ACC112 (cell line): ENCODE results near the gene MEI1.

ENCODE experiments used
- H2AFZ ChIP-seq: fragments of 200-600 bp; sonication (generic); one replicate; pipeline ENCODE4 v1.6.0; 2017; ENCODE audit warnings: antibody characterized with exemption, low read length; ENCODE audit not compliant: unreplicated experiment
- H3K27ac ChIP-seq: fragments of 200-600 bp; sonication (generic); 2 replicates; pipeline ENCODE4 v1.5.1; 2014; ENCODE audit warnings: low read depth, mild to moderate bottlenecking, antibody characterized with exemption, low read length, moderate library complexity
- H3K27me3 ChIP-seq: fragments of 200-600 bp; sonication (generic); 2 replicates; pipeline ENCODE4 v1.6.1; 2014; ENCODE audit warnings: mild to moderate bottlenecking, antibody characterized with exemption, low read length, moderate library complexity, mixed read lengths; ENCODE audit not compliant: insufficient read depth
- H3K36me3 ChIP-seq: fragments of 200-600 bp; sonication (generic); 2 replicates; pipeline ENCODE4 v1.6.1; 2016; ENCODE audit warnings: mild to moderate bottlenecking, antibody characterized with exemption, low read length, moderate library complexity, mixed read lengths; ENCODE audit not compliant: insufficient read depth
- H3K4me1 ChIP-seq: fragments of 200-600 bp; sonication (generic); one replicate; pipeline ENCODE4 v1.6.1; 2016; ENCODE audit warnings: low read length, mixed read lengths; ENCODE audit not compliant: insufficient read depth, unreplicated experiment, control insufficient read depth
- H3K4me3 ChIP-seq: fragments of 200-600 bp; sonication (generic); 2 replicates; pipeline ENCODE4 v1.5.1; 2014; ENCODE audit warnings: mild to moderate bottlenecking, low read depth, low read length
- H3K79me2 ChIP-seq: fragments of 200-600 bp; sonication (generic); one replicate; pipeline ENCODE4 v1.6.0; 2016; ENCODE audit warnings: low read length; ENCODE audit not compliant: control insufficient read depth, unreplicated experiment, insufficient read depth

MEI1 gene

DNA sequence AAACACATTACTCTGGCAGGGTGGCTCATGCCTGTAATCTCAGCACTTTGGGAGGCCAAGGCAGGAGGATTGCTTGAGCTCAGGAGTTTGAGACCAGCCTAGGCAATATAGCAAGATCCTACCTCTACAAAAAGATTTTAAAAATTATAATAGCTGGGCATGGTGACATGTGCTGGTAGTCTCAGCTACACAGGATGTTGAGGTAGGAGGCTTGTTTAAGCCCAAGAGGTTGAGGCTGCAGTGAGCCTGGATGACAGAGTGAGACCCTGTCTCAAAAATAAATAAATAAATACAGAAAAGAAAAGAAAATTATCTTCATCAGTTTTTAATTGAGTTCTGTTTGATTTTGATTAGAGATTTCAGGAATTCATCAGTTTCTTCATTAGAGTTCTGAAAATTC is 106.3 kb downstream of the MEI1 start:
- Histone ChIP-seq H3K27me3 (no peaks in the 10 kb centered on the region), H3K36me3 (no peaks in the 10 kb centered on the region), H3K4me1 (peaks cover 7% of the 10 kb centered on the region), H3K4me3 (no peak overlapping the region), H3K27ac (no peak overlapping the region), H3K79me2 (peaks cover 5% of the 10 kb centered on the region), H2AFZ (no peak overlapping the region)

DNA sequence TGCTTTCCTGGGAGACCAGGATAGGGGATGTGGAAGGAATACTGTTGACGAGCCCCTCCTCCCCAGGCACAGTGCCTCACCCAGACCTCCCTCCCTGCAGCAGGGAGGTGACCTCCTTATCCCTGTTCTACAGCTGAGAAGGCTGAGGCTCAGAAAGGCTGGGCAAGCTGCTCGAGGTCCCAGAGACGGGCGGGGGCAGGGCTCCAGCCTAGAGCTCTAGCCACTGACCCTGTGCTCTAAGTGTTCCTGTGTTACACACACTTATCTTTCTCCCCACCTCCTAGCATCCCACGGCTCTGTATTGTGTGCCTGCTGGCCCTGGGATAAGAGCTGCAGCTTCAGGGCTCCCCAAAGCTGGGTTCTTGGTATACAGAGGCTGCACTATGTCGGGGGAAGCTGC is 109.1 kb downstream of the MEI1 start:
- Histone ChIP-seq H3K4me3 (no peak overlapping the region), H3K27ac (no peak overlapping the region), H3K36me3 (no peaks in the 10 kb centered on the region), H2AFZ (no peak overlapping the region), H3K79me2 (no peaks in the 10 kb centered on the region), H3K4me1 (no peaks in the 10 kb centered on the region), H3K27me3 (no peaks in the 10 kb centered on the region)

DNA sequence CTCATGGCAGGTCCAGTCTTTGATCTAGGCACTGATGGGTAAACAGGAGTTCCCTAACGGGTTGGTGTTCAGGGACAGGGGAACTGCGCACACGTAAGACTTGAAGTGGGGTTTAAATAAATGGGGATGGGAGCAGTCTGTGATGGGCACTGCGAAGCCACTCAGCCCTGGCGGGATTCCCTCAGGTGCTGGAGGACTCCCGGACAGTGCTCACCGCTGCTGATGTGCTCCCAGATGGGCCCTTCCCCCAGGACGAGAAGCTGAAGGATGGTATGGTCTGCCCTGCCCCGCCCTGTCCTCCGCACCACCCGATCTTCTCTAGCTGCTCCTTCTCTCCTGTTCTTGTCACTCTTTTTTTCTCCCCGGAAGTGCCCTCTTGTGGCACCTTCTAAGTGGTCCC is 110.7 kb downstream of the MEI1 start:
- Histone ChIP-seq H3K4me3 (no peak overlapping the region), H3K79me2 (no peaks in the 10 kb centered on the region), H2AFZ (no peak overlapping the region), H3K36me3 (no peaks in the 10 kb centered on the region), H3K4me1 (no peaks in the 10 kb centered on the region), H3K27ac (no peak overlapping the region), H3K27me3 (no peaks in the 10 kb centered on the region)

DNA sequence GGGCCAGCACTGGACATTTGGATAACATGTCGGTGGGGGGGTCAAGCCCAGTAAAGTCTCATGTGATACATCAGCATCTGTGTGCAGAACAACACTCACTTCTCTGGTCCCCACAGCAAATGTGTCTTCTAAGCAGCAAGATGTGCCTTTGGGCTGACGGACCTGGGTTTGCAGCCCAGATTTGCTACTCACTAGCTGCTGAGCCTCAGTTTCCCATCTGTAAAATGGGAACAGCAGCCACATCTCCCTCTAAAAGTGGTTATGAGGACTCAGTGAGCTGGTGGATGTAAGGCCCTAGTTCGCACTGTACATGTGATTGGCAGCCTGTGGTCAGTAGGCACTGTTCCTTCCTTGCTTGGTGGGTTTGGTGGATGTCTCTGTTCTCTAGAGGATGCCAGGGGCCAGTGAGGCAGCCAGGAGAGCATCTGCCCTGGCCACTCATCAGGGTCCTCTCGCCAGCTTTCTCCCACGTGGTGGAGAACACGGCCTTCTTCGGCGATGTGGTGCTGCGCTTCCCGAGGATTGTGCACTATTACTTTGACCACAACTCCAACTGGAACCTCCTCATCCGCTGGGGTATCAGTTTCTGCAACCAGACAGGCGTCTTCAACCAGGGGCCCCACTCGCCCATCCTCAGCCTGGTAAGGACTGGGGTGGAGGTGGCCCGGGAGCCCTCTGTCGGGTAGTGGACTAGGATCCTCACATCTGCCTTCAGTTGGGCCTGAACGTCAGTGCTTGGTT is 113.7 kb downstream of the MEI1 start:
- H3K4me1 ChIP-seq = no peaks in the 10 kb centered on the region
- H3K79me2 ChIP-seq = no peaks in the 10 kb centered on the region
- no peaks in the 10 kb centered on the region for H3K36me3 ChIP-seq
- no peaks in the 10 kb centered on the region for H3K27me3 ChIP-seq
- no peak overlapping the region for H3K4me3 ChIP-seq
- H2AFZ ChIP-seq = no peak overlapping the region
- no peak overlapping the region for H3K27ac ChIP-seq

DNA sequence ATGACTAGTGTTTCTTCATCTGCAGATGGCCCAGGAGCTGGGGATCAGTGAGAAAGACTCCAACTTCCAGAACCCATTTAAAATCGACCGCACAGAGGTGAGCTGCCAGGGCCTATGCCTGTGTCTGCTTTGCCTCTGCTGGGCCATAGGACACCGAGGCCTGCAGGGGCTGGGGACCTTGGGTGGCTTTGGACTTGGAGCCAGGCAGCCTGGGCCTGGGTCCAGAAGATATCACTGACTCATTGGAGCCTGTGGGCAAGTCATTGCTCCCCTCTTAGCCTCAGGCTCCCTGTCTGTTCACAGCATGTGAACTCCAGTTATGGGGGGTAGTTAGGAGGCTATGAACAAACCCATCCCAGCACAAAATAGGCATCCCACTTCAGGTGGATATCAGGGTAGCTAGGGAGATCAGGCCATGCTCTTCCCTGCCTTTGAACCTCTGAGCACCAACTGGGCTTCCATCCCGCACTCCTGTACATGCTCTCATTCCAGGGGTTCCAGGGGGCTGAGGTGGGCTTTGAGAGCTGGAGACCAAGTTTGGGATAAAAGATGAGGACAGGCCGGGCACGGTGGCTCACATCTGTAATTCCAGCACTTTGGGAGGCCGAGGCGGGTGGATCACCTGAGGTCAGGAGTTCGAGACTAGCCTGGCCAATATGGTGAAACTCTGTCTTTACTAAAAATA is 114.6 kb downstream of the MEI1 start:
- H3K4me3 ChIP-seq = no peak overlapping the region
- no peaks in the 10 kb centered on the region for H3K4me1 ChIP-seq
- H2AFZ ChIP-seq = no peak overlapping the region
- no peak overlapping the region for H3K27ac ChIP-seq
- no peaks in the 10 kb centered on the region for H3K79me2 ChIP-seq
- H3K36me3 ChIP-seq = no peaks in the 10 kb centered on the region
- no peaks in the 10 kb centered on the region for H3K27me3 ChIP-seq

DNA sequence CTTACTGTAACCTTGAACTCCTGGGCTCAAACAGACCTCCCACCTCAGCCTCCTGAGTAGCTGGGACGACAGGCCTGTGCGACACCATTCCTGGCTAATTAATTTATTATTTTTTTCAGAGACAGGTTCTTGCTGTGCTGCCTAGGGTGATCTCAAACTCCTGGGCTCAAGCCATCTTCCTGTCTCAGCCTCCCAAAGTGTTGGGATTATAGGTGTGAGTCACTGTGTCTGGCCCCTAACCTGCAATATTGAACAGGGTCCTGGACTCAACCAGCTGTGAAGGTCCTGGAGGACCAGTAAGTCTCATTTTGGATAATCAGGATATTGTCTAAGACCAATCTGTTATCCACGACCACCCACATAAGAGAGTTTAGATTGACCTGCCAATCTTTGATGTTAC is 116.4 kb downstream of the MEI1 start:
- H3K79me2 ChIP-seq = no peaks in the 10 kb centered on the region
- no peaks in the 10 kb centered on the region for H3K36me3 ChIP-seq
- H3K27me3 ChIP-seq = no peaks in the 10 kb centered on the region
- H3K27ac ChIP-seq = no peak overlapping the region
- no peaks in the 10 kb centered on the region for H3K4me1 ChIP-seq
- H3K4me3 ChIP-seq = no peak overlapping the region
- H2AFZ ChIP-seq = no peak overlapping the region

DNA sequence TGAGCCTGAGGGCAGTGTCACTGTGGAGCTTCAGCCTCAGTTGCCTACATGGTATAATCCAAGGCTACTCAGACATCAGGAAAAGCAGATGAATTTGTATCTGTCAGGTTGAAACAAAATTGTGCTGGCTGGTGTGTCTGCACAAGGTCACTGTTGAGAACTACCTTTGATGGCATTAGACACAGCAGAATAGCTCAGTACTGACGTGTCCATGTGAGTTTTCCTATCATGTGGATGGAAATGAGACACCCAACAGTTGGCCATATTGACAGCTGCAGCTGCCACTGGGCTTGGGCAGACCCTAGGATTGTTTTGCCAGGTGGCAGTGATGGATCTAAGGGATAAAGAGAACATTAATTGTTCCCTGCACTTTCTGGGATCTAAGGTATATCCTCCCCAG is 116.9 kb downstream of the MEI1 start:
- Histone ChIP-seq H3K36me3 (no peaks in the 10 kb centered on the region), H3K27me3 (no peaks in the 10 kb centered on the region), H3K79me2 (no peaks in the 10 kb centered on the region), H3K4me1 (no peaks in the 10 kb centered on the region), H3K4me3 (no peak overlapping the region), H3K27ac (no peak overlapping the region), H2AFZ (no peak overlapping the region)

DNA sequence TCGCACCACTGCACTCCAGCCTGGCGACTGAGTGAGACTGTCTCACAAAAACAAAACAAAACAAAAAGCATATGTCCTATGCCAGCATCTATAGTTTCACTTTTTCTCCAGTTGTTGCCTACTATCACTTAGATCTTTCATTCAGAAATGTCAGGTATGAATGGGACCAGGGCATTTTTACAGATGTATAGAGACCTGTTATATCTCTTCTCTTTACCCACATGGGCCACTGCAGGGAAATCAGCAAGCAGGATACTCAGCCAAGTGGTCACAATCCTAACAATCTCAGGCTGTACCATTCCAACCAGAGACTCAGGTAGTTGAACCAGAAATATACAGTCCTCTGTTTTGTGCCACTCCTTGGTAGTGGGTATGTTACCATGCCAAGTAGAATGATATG is 117.6 kb downstream of the MEI1 start:
- H3K79me2 ChIP-seq = no peaks in the 10 kb centered on the region
- no peak overlapping the region for H3K27ac ChIP-seq
- H2AFZ ChIP-seq = no peak overlapping the region
- H3K4me3 ChIP-seq = no peak overlapping the region
- H3K27me3 ChIP-seq = no peaks in the 10 kb centered on the region
- no peaks in the 10 kb centered on the region for H3K36me3 ChIP-seq
- no peaks in the 10 kb centered on the region for H3K4me1 ChIP-seq

DNA sequence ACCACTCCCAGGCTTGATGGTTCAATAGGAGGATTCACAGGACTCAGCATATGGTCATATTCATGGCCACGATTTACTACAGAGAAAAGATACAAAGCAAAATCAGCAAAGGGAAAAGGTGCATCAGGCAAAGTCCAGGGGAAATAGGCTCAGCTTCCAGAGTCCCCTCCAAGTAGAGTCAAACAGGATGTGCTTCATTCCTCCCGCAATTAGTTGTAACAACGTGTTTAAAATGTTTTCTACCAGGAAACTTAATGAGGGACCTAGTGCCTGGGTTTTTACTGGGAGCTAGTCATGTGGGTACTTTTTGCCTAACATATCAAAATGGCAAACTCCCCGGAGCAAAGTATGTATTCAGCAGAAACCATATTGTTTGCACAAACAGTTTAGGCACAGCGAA is 118.7 kb downstream of the MEI1 start:
- no peak overlapping the region for H2AFZ ChIP-seq
- H3K4me3 ChIP-seq = no peak overlapping the region
- no peaks in the 10 kb centered on the region for H3K27me3 ChIP-seq
- no peaks in the 10 kb centered on the region for H3K4me1 ChIP-seq
- no peak overlapping the region for H3K27ac ChIP-seq
- no peaks in the 10 kb centered on the region for H3K79me2 ChIP-seq
- no peaks in the 10 kb centered on the region for H3K36me3 ChIP-seq

DNA sequence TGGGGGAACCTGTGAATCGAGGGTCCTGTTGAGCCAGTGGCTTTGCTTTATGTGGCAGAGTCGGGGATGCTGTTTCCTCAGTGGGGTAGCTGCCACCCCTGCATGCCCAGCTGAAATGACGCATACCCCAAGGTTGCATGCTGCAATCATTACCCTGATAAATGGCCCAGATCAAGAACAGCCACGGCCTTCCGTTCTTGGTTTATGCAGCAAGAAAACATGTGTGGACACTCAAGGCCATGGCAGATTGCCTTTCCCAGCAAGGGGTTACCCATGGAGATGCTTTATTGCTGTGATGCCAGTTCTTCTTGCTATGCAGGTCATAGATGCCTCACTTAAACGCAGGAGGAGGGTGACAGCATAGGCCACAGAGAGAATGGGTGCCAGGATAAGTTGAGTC is 119.3 kb downstream of the MEI1 start:
- no peak overlapping the region for H3K4me3 ChIP-seq
- H3K27ac ChIP-seq = no peak overlapping the region
- H3K36me3 ChIP-seq = no peaks in the 10 kb centered on the region
- H2AFZ ChIP-seq = no peak overlapping the region
- no peaks in the 10 kb centered on the region for H3K4me1 ChIP-seq
- no peaks in the 10 kb centered on the region for H3K79me2 ChIP-seq
- no peaks in the 10 kb centered on the region for H3K27me3 ChIP-seq

DNA sequence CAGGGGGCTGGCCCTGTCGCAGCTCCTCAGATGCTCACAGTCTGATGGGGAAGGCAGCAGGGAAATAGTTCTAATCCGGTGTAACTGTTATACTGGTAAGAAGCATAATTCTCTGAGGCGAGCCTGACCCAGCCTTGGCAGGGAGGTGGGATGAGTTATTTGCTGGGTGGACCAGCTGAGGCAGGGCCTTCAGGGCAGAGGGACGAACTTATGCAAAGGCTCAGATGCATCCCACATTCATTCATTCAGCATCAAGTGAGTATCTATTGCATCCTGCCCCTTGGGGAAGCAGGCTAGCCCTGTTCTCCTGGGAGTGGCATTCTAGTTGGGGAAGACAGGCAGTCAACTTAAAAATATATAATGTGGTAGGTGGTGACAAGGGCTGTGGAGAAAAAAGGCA is 120.0 kb downstream of the MEI1 start:
- H3K4me1 ChIP-seq = peaks cover 5% of the 10 kb centered on the region
- H3K79me2 ChIP-seq = no peaks in the 10 kb centered on the region
- H3K27ac ChIP-seq = no peak overlapping the region
- H3K4me3 ChIP-seq = no peak overlapping the region
- no peaks in the 10 kb centered on the region for H3K27me3 ChIP-seq
- H3K36me3 ChIP-seq = no peaks in the 10 kb centered on the region
- no peak overlapping the region for H2AFZ ChIP-seq
